GM23338 (cell line): ENCODE results near the gene PFKP. TPM values are rescaled to one million over a fixed set of nuclear protein-coding genes. Genes with fewer than 3 reads are reported as not detected.
A peak's percentile ranks its signal among the peaks of the same experiment; 100 is the strongest.

Experiments
- ATAC-seq: fragments of 200-7000 bp; cut with Tn5 transposase; 3 replicates; pipeline ENCODE4 v1.9.1; 2020
- DNase-seq: peaks from one replicate; pipeline ENCODE4 v3.0.0-alpha.2; 2015; ENCODE audit warnings: low spot score
- H2AFZ ChIP-seq: fragments of 200-600 bp; sonication (generic); 2 replicates; pipeline ENCODE4 v1.8.0; 2016; ENCODE audit warnings: antibody characterized with exemption, mild to moderate bottlenecking, moderate library complexity
- H3F3A ChIP-seq: fragments of 200-600 bp; sonication (generic); replicated peaks from 2 replicates; pipeline ENCODE4 v1.8.0; 2017; ENCODE audit warnings: antibody characterized with exemption, mixed run types, low read depth
- H3K27ac ChIP-seq: fragments of 200-600 bp; sonication (generic); 2 replicates; pipeline ENCODE4 v1.6.1; 2016; ENCODE audit warnings: low read depth
- H3K27me3 ChIP-seq: fragments of 200-600 bp; sonication (generic); 2 replicates; pipeline ENCODE4 v1.8.0; 2016; ENCODE audit warnings: mild to moderate bottlenecking, mixed run types, moderate library complexity; ENCODE audit not compliant: insufficient read depth
- H3K36me3 ChIP-seq: fragments of 200-600 bp; sonication (generic); 2 replicates; pipeline ENCODE4 v1.8.0; 2016; ENCODE audit warnings: mild to moderate bottlenecking; ENCODE audit not compliant: insufficient read depth
- H3K4me1 ChIP-seq: fragments of 200-600 bp; sonication (generic); 2 replicates; pipeline ENCODE4 v1.8.0; 2016; ENCODE audit warnings: mild to moderate bottlenecking, moderate library complexity; ENCODE audit not compliant: insufficient read depth
- H3K4me2 ChIP-seq: fragments of 200-600 bp; sonication (generic); 2 replicates; pipeline ENCODE4 v1.7.1; 2017; ENCODE audit warnings: mixed run types
- H3K4me3 ChIP-seq: fragments of 200-600 bp; sonication (generic); 2 replicates; pipeline ENCODE4 v1.6.1; 2016; ENCODE audit warnings: mixed run types
- H3K79me2 ChIP-seq: fragments of 200-600 bp; sonication (generic); replicated peaks from 2 replicates; pipeline ENCODE4 v1.8.0; 2017; ENCODE audit warnings: mild to moderate bottlenecking; ENCODE audit not compliant: insufficient read depth
- H3K9me2 ChIP-seq: fragments of 200-600 bp; sonication (generic); 2 replicates; pipeline ENCODE4 v1.8.0; 2017; ENCODE audit not compliant: insufficient read depth
- H4K20me1 ChIP-seq: fragments of 200-600 bp; sonication (generic); replicated peaks from 2 replicates; pipeline ENCODE4 v1.8.0; 2017; ENCODE audit warnings: mild to moderate bottlenecking; ENCODE audit not compliant: insufficient read depth
- H3K27ac Mint-ChIP-seq: 2 replicates; pipeline ENCODE4 v1.8.0; 2020; ENCODE audit warnings: inconsistent platforms, mild to moderate bottlenecking, moderate library complexity, mixed read lengths
- H3K27me3 Mint-ChIP-seq: 3 replicates; pipeline ENCODE4 v1.8.0; 2022; ENCODE audit warnings: low read depth, mild to moderate bottlenecking, moderate library complexity, mixed read lengths, inconsistent platforms; ENCODE audit not compliant: insufficient read depth, poor library complexity
- H3K36me3 Mint-ChIP-seq: 3 replicates; pipeline ENCODE4 v1.8.0; 2021; ENCODE audit warnings: low read depth, mild to moderate bottlenecking, inconsistent platforms, moderate library complexity, mixed read lengths
- H3K4me1 Mint-ChIP-seq: 3 replicates; pipeline ENCODE4 v1.8.0; 2020; ENCODE audit warnings: mild to moderate bottlenecking, inconsistent platforms, mixed read lengths
- H3K4me3 Mint-ChIP-seq: 3 replicates; pipeline ENCODE4 v1.8.0; 2021; ENCODE audit warnings: moderate library complexity, mild to moderate bottlenecking, inconsistent platforms, mixed read lengths
- H3K9me3 Mint-ChIP-seq: 3 replicates; pipeline ENCODE4 v1.8.0; 2020; ENCODE audit warnings: moderate library complexity, mild to moderate bottlenecking, inconsistent platforms, mixed read lengths
- CREB1 ChIP-seq: fragments of 250-450 bp; sonication (Bioruptor Pico); IDR thresholded peaks from 2 replicates; pipeline ENCODE4 v1.5.0; 2020; ENCODE audit warnings: low read depth, mild to moderate bottlenecking, moderate library complexity
- ETS1 ChIP-seq: IDR thresholded peaks from 2 replicates; pipeline ENCODE4 v1.6.1; 2016; ENCODE audit warnings: antibody characterized with exemption
- EZH2 ChIP-seq: fragments of 200-600 bp; sonication (generic); IDR thresholded peaks from one replicate; pipeline ENCODE4 v1.8.0; 2017; ENCODE audit warnings: antibody characterized with exemption, mild to moderate bottlenecking, low read depth; ENCODE audit not compliant: unreplicated experiment
- EZH2phosphoT487 ChIP-seq: fragments of 200-600 bp; sonication (generic); IDR thresholded peaks from one replicate; pipeline ENCODE4 v1.8.1; 2018; ENCODE audit warnings: antibody characterized with exemption; ENCODE audit not compliant: unreplicated experiment
- JUNB ChIP-seq: IDR thresholded peaks from one replicate; pipeline ENCODE4 v1.6.1; 2016; ENCODE audit warnings: antibody characterized with exemption; ENCODE audit not compliant: unreplicated experiment
- NANOG ChIP-seq: IDR thresholded peaks from 2 replicates; pipeline ENCODE4 v1.6.1; 2016; ENCODE audit warnings: antibody characterized with exemption, borderline replicate concordance
- POLR2AphosphoS5 ChIP-seq: IDR thresholded peaks from 2 replicates; pipeline ENCODE4 v1.6.1; 2016; ENCODE audit warnings: antibody characterized with exemption, low read depth
- REST ChIP-seq: IDR thresholded peaks from one replicate; pipeline ENCODE4 v1.6.1; 2018; ENCODE audit warnings: antibody characterized with exemption; ENCODE audit not compliant: unreplicated experiment
- STAT1 ChIP-seq: IDR thresholded peaks from one replicate; pipeline ENCODE4 v1.6.1; 2016; ENCODE audit warnings: antibody characterized with exemption; ENCODE audit not compliant: unreplicated experiment
- ZNF114 ChIP-seq: fragments of 250-450 bp; sonication (Bioruptor Pico); IDR thresholded peaks from 2 replicates; pipeline ENCODE4 v1.5.0; 2020; ENCODE audit warnings: mild to moderate bottlenecking, moderate library complexity
- ZNF331 ChIP-seq: fragments of 250-450 bp; sonication (Bioruptor Pico); IDR thresholded peaks from 2 replicates; pipeline ENCODE4 v1.5.0; 2020; ENCODE audit warnings: low read depth, mild to moderate bottlenecking, moderate library complexity
- ZNF462 ChIP-seq: fragments of 250-450 bp; sonication (Bioruptor Pico); IDR thresholded peaks from 2 replicates; pipeline ENCODE4 v1.5.0; 2020; ENCODE audit warnings: mild to moderate bottlenecking, moderate library complexity
- polyA plus RNA-seq: library from polyadenylated mRNA; unstranded; fragments of >200 nt; fragmentation: Nextera tagmentation; extraction: Ambion mirVana; gene quantifications from 2 replicates; pipeline ENCODE4 v1.2.1, GENCODE V29; 2016
- total RNA-seq: library from RNA; depleted of rRNA; stranded (reverse); fragments of >200 nt; shearing (Covaris generic); gene quantifications from 2 replicates; pipeline ENCODE4 v1.2.3, GENCODE V29; 2014
- TF ChIP-seq, protein P1 (sequence below), 2 experiments: fragments of 200-600 bp in 1 of 2; sonication (generic) in 1 of 2; conservative IDR thresholded peaks; 2 replicates each; pipeline versions ENCODE4 v1.5.1 to v1.6.1; 2016 to 2017; ENCODE audit warnings: antibody characterized with exemption in 2 of 2, low read depth in 2 of 2, mild to moderate bottlenecking in 2 of 2, moderate library complexity in 1 of 2

The PFKP gene
- total and polyA plus RNA-seq, 2 experiments from 2014 or later, result 56.3 to 120 TPM

DNA sequence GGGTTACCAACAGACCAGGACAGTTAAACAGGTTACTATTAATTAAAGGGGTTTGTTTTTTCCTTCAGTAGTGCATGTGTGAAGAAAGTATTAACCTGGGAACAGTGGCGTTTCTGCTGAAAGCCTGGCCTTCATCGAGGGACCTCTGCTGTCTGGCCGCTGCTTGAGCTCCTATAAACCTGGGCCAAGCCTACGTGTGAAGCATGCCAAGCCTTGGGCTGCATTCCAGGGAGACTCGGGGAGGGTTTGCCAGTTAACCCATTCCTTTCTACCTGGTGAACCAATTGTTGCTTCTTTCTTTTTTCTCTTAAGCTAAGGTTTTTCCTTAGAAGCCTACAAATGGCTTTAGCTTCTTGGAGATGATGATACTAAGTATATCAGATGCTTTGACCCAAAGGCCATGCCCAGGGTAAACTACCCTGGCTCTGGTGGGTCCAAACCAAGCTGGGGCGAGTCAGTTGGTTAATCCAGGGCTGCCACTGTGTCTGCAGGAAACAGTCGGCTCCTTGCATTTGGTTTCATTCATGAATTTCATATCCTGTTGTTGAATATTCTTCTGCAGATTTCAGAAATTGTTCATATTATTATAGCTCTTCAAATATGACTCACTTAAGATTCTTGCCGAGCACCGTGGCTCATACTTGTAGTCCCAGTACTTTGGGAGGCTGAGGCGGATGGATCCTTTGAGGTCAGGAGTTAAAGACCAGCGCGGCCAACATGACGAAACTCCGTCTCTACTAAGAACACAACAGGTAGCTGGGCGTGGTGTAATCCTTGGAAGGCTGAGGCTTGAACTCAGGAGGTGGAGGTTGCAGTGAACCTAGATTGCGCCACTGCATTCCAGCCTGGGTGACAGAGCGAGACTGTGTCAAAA lies 23.8 kb downstream of the PFKP start:
- peak; percentile 63 for ATAC-seq
- no peak overlapping the region for H3K4me2 ChIP-seq
- 0 out of 2 replicates have a peak overlapping the region, but pooled peaks have one; percentile 66 for H3K27ac Mint-ChIP-seq
- DNase-seq, result peak; percentile 54
- H3K9me2 ChIP-seq, result no peaks in the 10 kb centered on the region
- no peak overlapping the region for H3K4me3 ChIP-seq
- peaks cover 23% of the 10 kb centered on the region for H4K20me1 ChIP-seq
- no peak overlapping the region for H3K4me3 Mint-ChIP-seq
- H3K27ac ChIP-seq, result 0 out of 2 replicates have a peak overlapping the region, but pooled peaks have one; percentile 10
- peaks cover 36% of the 10 kb centered on the region; the same call in 2 of the 3 replicates for H3K36me3 Mint-ChIP-seq
- no peak for TF ChIP-seq ZNF114 (CRISPR knock-in tag)
- no peak for TF ChIP-seq REST
- TF ChIP-seq CREB1 (CRISPR knock-in tag), result no peak
- no peak for TF ChIP-seq ZNF462 (CRISPR knock-in tag)
- TF ChIP-seq NANOG, result no peak
- no peak for TF ChIP-seq EZH2
- TF ChIP-seq ETS1, result no peak
- no peak for TF ChIP-seq POLR2AphosphoS5
- TF ChIP-seq, protein P1, sequence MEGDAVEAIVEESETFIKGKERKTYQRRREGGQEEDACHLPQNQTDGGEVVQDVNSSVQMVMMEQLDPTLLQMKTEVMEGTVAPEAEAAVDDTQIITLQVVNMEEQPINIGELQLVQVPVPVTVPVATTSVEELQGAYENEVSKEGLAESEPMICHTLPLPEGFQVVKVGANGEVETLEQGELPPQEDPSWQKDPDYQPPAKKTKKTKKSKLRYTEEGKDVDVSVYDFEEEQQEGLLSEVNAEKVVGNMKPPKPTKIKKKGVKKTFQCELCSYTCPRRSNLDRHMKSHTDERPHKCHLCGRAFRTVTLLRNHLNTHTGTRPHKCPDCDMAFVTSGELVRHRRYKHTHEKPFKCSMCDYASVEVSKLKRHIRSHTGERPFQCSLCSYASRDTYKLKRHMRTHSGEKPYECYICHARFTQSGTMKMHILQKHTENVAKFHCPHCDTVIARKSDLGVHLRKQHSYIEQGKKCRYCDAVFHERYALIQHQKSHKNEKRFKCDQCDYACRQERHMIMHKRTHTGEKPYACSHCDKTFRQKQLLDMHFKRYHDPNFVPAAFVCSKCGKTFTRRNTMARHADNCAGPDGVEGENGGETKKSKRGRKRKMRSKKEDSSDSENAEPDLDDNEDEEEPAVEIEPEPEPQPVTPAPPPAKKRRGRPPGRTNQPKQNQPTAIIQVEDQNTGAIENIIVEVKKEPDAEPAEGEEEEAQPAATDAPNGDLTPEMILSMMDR (conservative IDR thresholded peaks at IDR 0.05; ENCODE audit: low read depth in 2 of 2), result no peak
- no peak for TF ChIP-seq STAT1
- TF ChIP-seq JUNB, result no peak
- no peak for TF ChIP-seq EZH2phosphoT487
- no peak for TF ChIP-seq ZNF331 (CRISPR knock-in tag)
- H2AFZ ChIP-seq, result no peak overlapping the region
- peaks cover 42% of the 10 kb centered on the region for H3K4me1 Mint-ChIP-seq
- no peaks in the 10 kb centered on the region for H3K27me3 ChIP-seq
- H3K27me3 Mint-ChIP-seq, result peaks cover 16% of the 10 kb centered on the region
- peaks cover 98% of the 10 kb centered on the region for H3K79me2 ChIP-seq
- no peaks in the 10 kb centered on the region for H3K9me3 Mint-ChIP-seq
- H3K4me1 ChIP-seq, result peaks cover 19% of the 10 kb centered on the region
- H3F3A ChIP-seq, result no peaks in the 10 kb centered on the region
- peaks cover 5% of the 10 kb centered on the region; the same call in 1 of the 2 replicates for H3K36me3 ChIP-seq
